HG02973 (cell line): ENCODE results near the gene ZSCAN18.

Experiments
- ATAC-seq: cut with Tn5 transposase; IDR thresholded peaks from one replicate; pipeline ENCODE4 v1.9.1; 2021; ENCODE audit warnings: moderate library complexity; ENCODE audit not compliant: unreplicated experiment

Gene ZSCAN18

GRCh38 chr19:58088521-58089052 is 9.4 kb downstream of the ZSCAN18 start:
- no peak for ATAC-seq

GRCh38 chr19:58086825-58087710 is 11.0 kb downstream of the ZSCAN18 start:
- no peak for ATAC-seq

GRCh38 chr19:58085348-58085875 is 12.6 kb downstream of the ZSCAN18 start:
- no peak for ATAC-seq

GRCh38 chr19:58084596-58085347 is 13.3 kb downstream of the ZSCAN18 start:
- ATAC-seq = no peak

GRCh38 chr19:58083021-58083420 is 15.0 kb downstream of the ZSCAN18 start:
- no peak for ATAC-seq

GRCh38 chr19:58079792-58080191 is 18.2 kb downstream of the ZSCAN18 start:
- no peak for ATAC-seq

GRCh38 chr19:58067240-58067912 is 30.7 kb downstream of the ZSCAN18 start:
- no peak for ATAC-seq

- ATAC-seq = no peak
These were observed 34.3 kb downstream of the ZSCAN18 start for GRCh38 chr19:58063712-58064111.

GRCh38 chr19:58060231-58060630 is 37.8 kb downstream of the ZSCAN18 start:
- ATAC-seq = no peak

- ATAC-seq = no peak
These were observed 38.4 kb downstream of the ZSCAN18 start for GRCh38 chr19:58059671-58060078.

- no peak for ATAC-seq
These were observed 38.9 kb downstream of the ZSCAN18 start, which contains the start of gene ZNF135 for GRCh38 chr19:58059003-58059670. ZNF135 (plus strand) TSS chr19:58059282; CDS start chr19:58060003, 721 bp downstream.

GRCh38 chr19:58058467-58058866 is 39.6 kb downstream of the ZSCAN18 start:
- ATAC-seq = no peak

- ATAC-seq = no peak
These were observed 41.2 kb downstream of the ZSCAN18 start for GRCh38 chr19:58056861-58057260.

GRCh38 chr19:58056261-58056660 is 41.8 kb downstream of the ZSCAN18 start:
- ATAC-seq = no peak

GRCh38 chr19:58054901-58055874 is 42.8 kb downstream of the ZSCAN18 start:
- no peak for ATAC-seq

- ATAC-seq = no peak
These were observed 44.4 kb downstream of the ZSCAN18 start for GRCh38 chr19:58053480-58054156.

- ATAC-seq = no peak
These were observed 45.8 kb downstream of the ZSCAN18 start for GRCh38 chr19:58052256-58052655.

GRCh38 chr19:58047672-58048071 is 50.4 kb downstream of the ZSCAN18 start:
- ATAC-seq = no peak

GRCh38 chr19:58046856-58047255 is 51.2 kb downstream of the ZSCAN18 start:
- ATAC-seq = no peak
